ENCODE measurements around the gene RHO.

- TF ChIP-seq CTCF (conservative IDR thresholded peaks at IDR 0.05 in 1 of 2, IDR thresholded peaks at IDR 0.05 in 1 of 2; ENCODE audit: extremely low read depth in 1 of 2, insufficient read depth in 1 of 2, low read depth in 1 of 2, low read length in 2 of 2) (no peak), EZH2 (IDR thresholded peaks at IDR 0.05; ENCODE audit: borderline replicate concordance, low read length) (no peak)
Measured at GRCh38 chr3:129571605-129572547, 43.4 kb downstream of the RHO start.
